ENCODE measurements around the gene ATG3.
"Not testable (repeated sequence)": the region's sequence is repeated elsewhere in the genome, so short reads cannot be mapped to it uniquely, and the experiment has no call there.

ATG3 gene

GRCh38 chr3:112561734-112562529, at the start of gene ATG3, which contains the start of gene SLC35A5:
Gene ATG3, minus strand, starts transcription at chr3:112561962. Its CDS starts 434 bp downstream, at chr3:112561528.
Gene SLC35A5, plus strand, starts transcription at chr3:112562045. Its CDS starts 1,359 bp downstream, at chr3:112563404.
- peak; percentile 96 for DNase-seq (ENCODE audit: low read depth)

GRCh38 chr3:112610121-112610520, 48.4 kb upstream of the ATG3 start:
- peak; percentile 92 for DNase-seq (ENCODE audit: low read depth)

- DNase-seq (ENCODE audit: low read depth) = no peak
Measured at GRCh38 chr3:112607863-112608262, 46.1 kb upstream of the ATG3 start.

- no peak for DNase-seq (ENCODE audit: low read depth)
Measured at GRCh38 chr3:112606098-112606497, 44.3 kb upstream of the ATG3 start.

- DNase-seq (ENCODE audit: low read depth) = peak; percentile 99
Measured at GRCh38 chr3:112605285-112605684, 43.5 kb upstream of the ATG3 start.

- peak; percentile 87 for DNase-seq (ENCODE audit: low read depth)
Measured at GRCh38 chr3:112604536-112604935, 42.8 kb upstream of the ATG3 start.

- no peak for DNase-seq (ENCODE audit: low read depth)
Measured at GRCh38 chr3:112602217-112602838, 40.6 kb upstream of the ATG3 start.

GRCh38 chr3:112598731-112599130, 37.0 kb upstream of the ATG3 start:
- DNase-seq (ENCODE audit: low read depth) = no peak

- no peak for DNase-seq (ENCODE audit: low read depth)
Measured at GRCh38 chr3:112597945-112598344, 36.2 kb upstream of the ATG3 start.

GRCh38 chr3:112594856-112595255, 33.1 kb upstream of the ATG3 start:
- no peak for DNase-seq (ENCODE audit: low read depth)

GRCh38 chr3:112593258-112593657, 31.5 kb upstream of the ATG3 start:
- no peak for DNase-seq (ENCODE audit: low read depth)

GRCh38 chr3:112587336-112587735, 25.6 kb upstream of the ATG3 start:
- no peak for DNase-seq (ENCODE audit: low read depth)

GRCh38 chr3:112585782-112586181, 24.0 kb upstream of the ATG3 start:
- no peak for DNase-seq (ENCODE audit: low read depth)

GRCh38 chr3:112583105-112583504, 21.3 kb upstream of the ATG3 start:
- no peak for DNase-seq (ENCODE audit: low read depth)

- DNase-seq (ENCODE audit: low read depth) = peak; percentile 61
Measured at GRCh38 chr3:112582244-112582874, 20.6 kb upstream of the ATG3 start.

GRCh38 chr3:112579697-112580096, 17.9 kb upstream of the ATG3 start:
- peak; percentile 35 for DNase-seq (ENCODE audit: low read depth)

GRCh38 chr3:112579232-112579631, 17.5 kb upstream of the ATG3 start:
- no peak for DNase-seq (ENCODE audit: low read depth)

GRCh38 chr3:112572701-112573100, 10.9 kb upstream of the ATG3 start:
- no peak for DNase-seq (ENCODE audit: low read depth)

- no peak for DNase-seq (ENCODE audit: low read depth)
Measured at GRCh38 chr3:112569265-112569664, 7.5 kb upstream of the ATG3 start.

GRCh38 chr3:112568642-112569041, 6.9 kb upstream of the ATG3 start:
- DNase-seq (ENCODE audit: low read depth) = no peak

- DNase-seq (ENCODE audit: low read depth) = no peak
Measured at GRCh38 chr3:112564940-112565305, 3.2 kb upstream of the ATG3 start.

- not testable (repeated sequence) for DNase-seq (ENCODE audit: low read depth)
Measured at GRCh38 chr3:112564247-112564939, 2.6 kb upstream of the ATG3 start.

GRCh38 chr3:112561484-112561733, 353 bp downstream of the ATG3 start:
- DNase-seq (ENCODE audit: low read depth) = no peak

Data from stromal cell of bone marrow (primary cell).